Large intestine (tissue), 3 donors: ENCODE results near the gene PCDH18. TPM values are rescaled to one million over a fixed set of nuclear protein-coding genes. Genes with fewer than 3 reads are reported as not detected.
A peak's percentile ranks its signal among the peaks of the same experiment; 100 is the strongest.

ENCODE experiments used
- DNase-seq, 2 donors: peaks; one replicate each; pipeline versions ENCODE4 v3.0.0 to v3.0.0-alpha.2; 2013
- H3K27ac ChIP-seq: one replicate; pipeline ENCODE4 v1.5.1; 2013; ENCODE audit warnings: low read length
- H3K27me3 ChIP-seq: 2 replicates; pipeline ENCODE4 v1.6.1; 2013; ENCODE audit warnings: low read length; ENCODE audit not compliant: control insufficient read depth, insufficient read depth
- H3K36me3 ChIP-seq: 2 replicates; pipeline ENCODE4 v1.6.1; 2013; ENCODE audit warnings: low read length; ENCODE audit not compliant: control insufficient read depth, insufficient read depth
- H3K4me1 ChIP-seq: one replicate; pipeline ENCODE4 v1.6.1; 2013; ENCODE audit warnings: low read length; ENCODE audit not compliant: control insufficient read depth, insufficient read depth
- H3K4me3 ChIP-seq: one replicate; pipeline ENCODE4 v1.5.1; 2013; ENCODE audit warnings: low read length
- H3K9me3 ChIP-seq: one replicate; pipeline ENCODE4 v1.6.1; 2013; ENCODE audit warnings: mild to moderate bottlenecking, low read depth, low read length, moderate library complexity; ENCODE audit not compliant: control insufficient read depth
- WGBS: methylation state at CpG from one replicate; pipeline ENCODE4 v1.1.5; 2013; ENCODE audit warnings: low lambda C conversion rate; ENCODE audit not compliant: insufficient coverage; 5-methylcytosine and 5-hydroxymethylcytosine counted together
- polyA plus RNA-seq: library from polyadenylated mRNA; unstranded; fragments of 120-200 nt; gene quantifications from one replicate; pipeline ENCODE4 v1.2.1, GENCODE V29; 2013

PCDH18 gene
- polyA plus RNA-seq, 1 donor = 39.0 TPM

- WGBS = 20% methylated on average over 2 of the region's 3 CpGs
- H3K9me3 ChIP-seq = no peaks in the 10 kb centered on the region
- H3K27ac ChIP-seq = peak overlapping the region; percentile 78
- H3K27me3 ChIP-seq = peaks cover 9% of the 10 kb centered on the region
- no peaks in the 10 kb centered on the region for H3K4me1 ChIP-seq
- H3K36me3 ChIP-seq = peaks cover 6% of the 10 kb centered on the region
- no peak for DNase-seq
- peak overlapping the region; percentile 26 for H3K4me3 ChIP-seq
These were observed 559 bp upstream of the PCDH18 start for GRCh38 chr4:137532869-137533236.

GRCh38 chr4:137531168-137531985, 917 bp downstream of the PCDH18 start:
- H3K9me3 ChIP-seq = no peaks in the 10 kb centered on the region
- H3K4me3 ChIP-seq = peak overlapping the region; percentile 42
- DNase-seq = no peak
- H3K27ac ChIP-seq = peak overlapping the region; percentile 42
- no peaks in the 10 kb centered on the region for H3K4me1 ChIP-seq
- WGBS = no CpG with 5 or more reads among the region's 13 CpGs
- H3K36me3 ChIP-seq = peaks cover 9% of the 10 kb centered on the region
- H3K27me3 ChIP-seq = peaks cover 9% of the 10 kb centered on the region

- Histone ChIP-seq H3K4me3 (peak overlapping the region; percentile 42), H3K27ac (peak overlapping the region; percentile 42), H3K9me3 (no peaks in the 10 kb centered on the region), H3K4me1 (no peaks in the 10 kb centered on the region), H3K27me3 (peaks cover 9% of the 10 kb centered on the region), H3K36me3 (peaks cover 12% of the 10 kb centered on the region)
- DNase-seq = no peak
- WGBS = no CpG with 5 or more reads among the region's 7 CpGs
These were observed 2.1 kb downstream of the PCDH18 start for GRCh38 chr4:137530176-137530575.

- H3K4me1 ChIP-seq = no peaks in the 10 kb centered on the region
- WGBS = no CpG with 5 or more reads among the region's 5 CpGs
- no peaks in the 10 kb centered on the region for H3K9me3 ChIP-seq
- no peak for DNase-seq
- H3K4me3 ChIP-seq = peak overlapping the region; percentile 42
- H3K27me3 ChIP-seq = peaks cover 9% of the 10 kb centered on the region
- H3K36me3 ChIP-seq = peaks cover 12% of the 10 kb centered on the region
- peak overlapping the region; percentile 11 for H3K27ac ChIP-seq
These were observed 2.9 kb downstream of the PCDH18 start for GRCh38 chr4:137529432-137529831.

- Histone ChIP-seq H3K27ac (no peak overlapping the region), H3K9me3 (no peaks in the 10 kb centered on the region), H3K4me3 (peak overlapping the region; percentile 42), H3K4me1 (no peaks in the 10 kb centered on the region), H3K27me3 (peaks cover 9% of the 10 kb centered on the region), H3K36me3 (peaks cover 12% of the 10 kb centered on the region)
- DNase-seq = no peak
- WGBS = no CpG with 5 or more reads among the region's 4 CpGs
These were observed 3.6 kb downstream of the PCDH18 start for GRCh38 chr4:137528673-137529072.

- no peaks in the 10 kb centered on the region for H3K9me3 ChIP-seq
- DNase-seq = no peak
- H3K27ac ChIP-seq = no peak overlapping the region
- H3K4me3 ChIP-seq = peak overlapping the region; percentile 18
- H3K27me3 ChIP-seq = peaks cover 5% of the 10 kb centered on the region
- no peaks in the 10 kb centered on the region for H3K4me1 ChIP-seq
- H3K36me3 ChIP-seq = peaks cover 12% of the 10 kb centered on the region
These were observed 5.6 kb downstream of the PCDH18 start for GRCh38 chr4:137526681-137527080.

GRCh38 chr4:137524725-137525369, 7.4 kb downstream of the PCDH18 start:
- no peak for DNase-seq
- Histone ChIP-seq H3K4me1 (no peaks in the 10 kb centered on the region), H3K4me3 (no peak overlapping the region), H3K27me3 (no peaks in the 10 kb centered on the region), H3K9me3 (no peaks in the 10 kb centered on the region), H3K36me3 (peaks cover 17% of the 10 kb centered on the region), H3K27ac (no peak overlapping the region)
- WGBS = 84% methylated on average over 3 of the region's 4 CpGs

- peaks cover 12% of the 10 kb centered on the region for H3K36me3 ChIP-seq
- no peak for DNase-seq
- WGBS = 100% methylated on average over 1 of the region's 1 CpG
- no peaks in the 10 kb centered on the region for H3K9me3 ChIP-seq
- no peaks in the 10 kb centered on the region for H3K4me1 ChIP-seq
- no peaks in the 10 kb centered on the region for H3K27me3 ChIP-seq
- no peak overlapping the region for H3K27ac ChIP-seq
- H3K4me3 ChIP-seq = no peak overlapping the region
These were observed 9.0 kb downstream of the PCDH18 start for GRCh38 chr4:137523329-137523728.

- Histone ChIP-seq H3K27me3 (no peaks in the 10 kb centered on the region), H3K36me3 (peaks cover 8% of the 10 kb centered on the region), H3K4me1 (no peaks in the 10 kb centered on the region), H3K27ac (no peak overlapping the region), H3K9me3 (no peaks in the 10 kb centered on the region), H3K4me3 (no peak overlapping the region)
- no CpG with 5 or more reads among the region's 9 CpGs for WGBS
- DNase-seq = no peak
These were observed 11.2 kb downstream of the PCDH18 start for GRCh38 chr4:137521053-137521452.

GRCh38 chr4:137519406-137519805, 12.9 kb downstream of the PCDH18 start:
- peaks cover 5% of the 10 kb centered on the region for H3K36me3 ChIP-seq
- 20% methylated on average over 1 of the region's 2 CpGs for WGBS

More at GRCh38 chr4:137519406-137519805, 12.9 kb downstream of the PCDH18 start:
- Histone ChIP-seq H3K27me3 (no peaks in the 10 kb centered on the region), H3K9me3 (no peaks in the 10 kb centered on the region), H3K4me1 (no peaks in the 10 kb centered on the region), H3K27ac (no peak overlapping the region), H3K4me3 (no peak overlapping the region)
- DNase-seq = no peak
